Amniotic epithelial cell (primary cell): ENCODE results near the gene CHPT1.
A peak's percentile ranks its signal among the peaks of the same experiment; 100 is the strongest.

Source experiments
- DNase-seq: peaks from one replicate; pipeline ENCODE4 v3.0.0-alpha.2; 2010; ENCODE audit warnings: low read depth

The CHPT1 gene

GRCh38 chr12:101763246-101763931, 65.9 kb downstream of the CHPT1 start:
- no peak for DNase-seq

- DNase-seq: no peak
Measured at GRCh38 chr12:101764051-101764792, 66.8 kb downstream of the CHPT1 start.

- DNase-seq: no peak
Measured at GRCh38 chr12:101767537-101767936, 70.1 kb downstream of the CHPT1 start.

GRCh38 chr12:101768781-101769180, 71.3 kb downstream of the CHPT1 start:
- no peak for DNase-seq

GRCh38 chr12:101769865-101770264, 72.4 kb downstream of the CHPT1 start:
- no peak for DNase-seq

GRCh38 chr12:101772012-101772775, 74.8 kb downstream of the CHPT1 start:
- peak; percentile 63 for DNase-seq

GRCh38 chr12:101773650-101774162, 76.3 kb downstream of the CHPT1 start:
- peak; percentile 65 for DNase-seq

GRCh38 chr12:101775816-101776215, 78.4 kb downstream of the CHPT1 start:
- no peak for DNase-seq

- no peak for DNase-seq
Measured at GRCh38 chr12:101777485-101777884, 80.0 kb downstream of the CHPT1 start.

- DNase-seq: no peak
Measured at GRCh38 chr12:101777978-101778377, 80.5 kb downstream of the CHPT1 start.
